ENCODE results near the gene LAT.
A peak's percentile ranks its signal among the peaks of the same experiment; 100 is the strongest.

- no peak for TF ChIP-seq POLR2A (IDR thresholded peaks at IDR 0.05)
- peak in 4 of 5 experiments; percentile 28 to 47 (median 35) for TF ChIP-seq CTCF (IDR thresholded peaks at IDR 0.05)
- TF ChIP-seq EP300 (IDR thresholded peaks at IDR 0.05; ENCODE audit: low read depth), result no peak
- no peak for TF ChIP-seq POLR2AphosphoS5 (IDR thresholded peaks at IDR 0.05)
Observed at GRCh38 chr16:28981517-28981916, 3.3 kb upstream of the LAT start.
